Measurements from ENCODE around the gene ELMO1.

ELMO1 gene

DNA sequence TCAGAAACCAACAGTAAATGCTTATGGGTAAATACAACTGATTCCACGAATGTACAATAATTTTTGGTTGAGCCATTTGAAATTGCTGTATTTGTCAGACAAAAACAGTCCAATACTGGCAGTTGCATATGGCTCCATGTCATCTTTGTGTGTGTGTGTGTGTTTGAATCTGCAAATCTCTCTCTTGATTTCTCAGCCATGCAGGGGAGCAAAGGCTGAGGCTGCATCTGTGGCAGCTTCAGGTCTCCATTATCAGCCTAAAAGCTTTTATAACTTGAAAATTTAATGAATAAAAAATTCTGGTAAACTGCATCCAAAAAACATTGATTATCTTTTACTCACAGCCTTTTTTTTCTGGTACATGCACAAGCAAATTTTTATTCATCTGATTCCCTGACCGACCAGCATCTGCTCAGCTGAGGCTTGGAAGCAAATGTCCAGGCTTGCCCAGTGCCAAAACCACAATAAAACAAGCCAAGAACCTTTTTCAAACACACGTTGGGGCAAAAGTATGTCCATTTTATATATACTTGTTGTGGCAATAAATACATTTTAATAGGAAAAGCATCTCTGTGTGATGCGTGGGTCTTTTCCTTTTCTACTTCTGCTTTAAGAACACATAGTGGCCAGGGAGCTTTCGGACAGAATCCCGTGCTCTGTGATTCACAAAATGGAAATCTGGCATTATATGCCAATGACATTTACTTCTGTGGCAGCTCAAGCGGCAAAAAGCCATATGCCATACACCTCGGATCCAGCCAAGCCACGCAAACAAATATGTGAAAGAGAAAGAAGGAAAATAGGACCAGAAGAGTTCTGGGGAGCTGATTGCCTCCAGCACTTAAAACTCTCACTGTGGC lies 448.8 kb downstream of the ELMO1 start:
- Histone ChIP-seq H3K4ac (ENCODE audit: low read depth, low read length) (no peak overlapping the region), H3K9me3 (ENCODE audit: insufficient read depth, low read depth, low read length) (no peaks in the 10 kb centered on the region), H3K4me3 (ENCODE audit: low read depth, low read length) (no peak overlapping the region), H3K4me2 (ENCODE audit: low read length) (no peak overlapping the region), H3K27me3 (ENCODE audit: insufficient read depth, low read length) (no peaks in the 10 kb centered on the region), H3K9ac (ENCODE audit: low read length) (no peak overlapping the region), H3K36me3 (ENCODE audit: control insufficient read depth in 1 of 2, insufficient read depth in 2 of 2, low read length in 2 of 2) (peaks cover 0 to 3% of the 10 kb centered on the region in 2 experiments), H4K8ac (ENCODE audit: low read depth, low read length) (no peak overlapping the region), H2BK12ac (ENCODE audit: low read length) (no peak overlapping the region), H4K91ac (ENCODE audit: low read depth, low read length) (no peak overlapping the region), H3K27ac (ENCODE audit: low read depth, low read length) (no peak overlapping the region), H3K18ac (ENCODE audit: low read length) (no peak overlapping the region), H2BK5ac (ENCODE audit: low read depth, low read length, poor library complexity) (no peak overlapping the region), H3K23ac (ENCODE audit: low read length) (no peak overlapping the region), H4K12ac (ENCODE audit: low read depth, low read length) (no peak overlapping the region), H3K4me1 (ENCODE audit: control insufficient read depth in 1 of 2, insufficient read depth in 2 of 2, low read length in 2 of 2) (no peaks in the 10 kb centered on the region), H2BK120ac (ENCODE audit: insufficient read depth, low read length, poor library complexity) (no peak overlapping the region), H2AFZ (ENCODE audit: insufficient read depth, low read length, poor library complexity) (no peak overlapping the region), H3K14ac (ENCODE audit: low read length) (no peak overlapping the region), H2AK5ac (ENCODE audit: low read length) (no peak overlapping the region), H3K79me2 (ENCODE audit: control insufficient read depth, insufficient read depth, low read length, poor library complexity) (no peaks in the 10 kb centered on the region), H3K79me1 (ENCODE audit: low read length) (no peaks in the 10 kb centered on the region)
- no CpG with 5 or more reads among the region's 9 CpGs for WGBS (ENCODE audit: extremely low coverage, insufficient coverage, insufficient read length)
- no peak for DNase-seq

- Histone ChIP-seq H2BK12ac (ENCODE audit: low read length) (no peak overlapping the region), H3K27me3 (ENCODE audit: insufficient read depth, low read length) (no peaks in the 10 kb centered on the region), H3K36me3 (ENCODE audit: control insufficient read depth in 1 of 2, insufficient read depth in 2 of 2, low read length in 2 of 2) (no peaks in the 10 kb centered on the region), H3K4ac (ENCODE audit: low read depth, low read length) (no peak overlapping the region), H2AK5ac (ENCODE audit: low read length) (no peak overlapping the region), H2AFZ (ENCODE audit: insufficient read depth, low read length, poor library complexity) (no peak overlapping the region), H4K12ac (ENCODE audit: low read depth, low read length) (no peak overlapping the region), H4K8ac (ENCODE audit: low read depth, low read length) (no peak overlapping the region), H3K18ac (ENCODE audit: low read length) (no peak overlapping the region), H2BK120ac (ENCODE audit: insufficient read depth, low read length, poor library complexity) (no peak overlapping the region), H3K4me3 (ENCODE audit: low read depth, low read length) (no peak overlapping the region), H3K9me3 (ENCODE audit: insufficient read depth, low read depth, low read length) (no peaks in the 10 kb centered on the region), H3K27ac (ENCODE audit: low read depth, low read length) (no peak overlapping the region), H3K79me2 (ENCODE audit: control insufficient read depth, insufficient read depth, low read length, poor library complexity) (no peaks in the 10 kb centered on the region), H3K9ac (ENCODE audit: low read length) (no peak overlapping the region), H3K23ac (ENCODE audit: low read length) (no peak overlapping the region), H3K14ac (ENCODE audit: low read length) (no peak overlapping the region), H3K4me1 (ENCODE audit: control insufficient read depth in 1 of 2, insufficient read depth in 2 of 2, low read length in 2 of 2) (peaks cover 0 to 2% of the 10 kb centered on the region in 2 experiments), H2BK5ac (ENCODE audit: low read depth, low read length, poor library complexity) (no peak overlapping the region), H4K91ac (ENCODE audit: low read depth, low read length) (no peak overlapping the region), H3K4me2 (ENCODE audit: low read length) (no peak overlapping the region), H3K79me1 (ENCODE audit: low read length) (no peaks in the 10 kb centered on the region)
- no peak for DNase-seq
- WGBS (ENCODE audit: extremely low coverage, insufficient coverage, insufficient read length), result no CpG with 5 or more reads among the region's 2 CpGs
These were observed 452.9 kb downstream of the ELMO1 start for GRCh38 chr7:36995776-36996175.

GRCh38 chr7:36994456-36995112 lies 454.1 kb downstream of the ELMO1 start:
- H3K4me1 ChIP-seq (ENCODE audit: control insufficient read depth in 1 of 2, insufficient read depth in 2 of 2, low read length in 2 of 2), result peaks cover 0 to 2% of the 10 kb centered on the region in 2 experiments
- no peak overlapping the region for H2AFZ ChIP-seq (ENCODE audit: insufficient read depth, low read length, poor library complexity)
- H3K27ac ChIP-seq (ENCODE audit: low read depth, low read length), result no peak overlapping the region
- no peak overlapping the region for H2AK5ac ChIP-seq (ENCODE audit: low read length)
- H2BK12ac ChIP-seq (ENCODE audit: low read length), result no peak overlapping the region
- H3K18ac ChIP-seq (ENCODE audit: low read length), result no peak overlapping the region
- no peak overlapping the region for H2BK5ac ChIP-seq (ENCODE audit: low read depth, low read length, poor library complexity)
- H3K9me3 ChIP-seq (ENCODE audit: insufficient read depth, low read depth, low read length), result no peaks in the 10 kb centered on the region
- H3K79me2 ChIP-seq (ENCODE audit: control insufficient read depth, insufficient read depth, low read length, poor library complexity), result no peaks in the 10 kb centered on the region
- no peak overlapping the region for H3K4me2 ChIP-seq (ENCODE audit: low read length)
- H3K27me3 ChIP-seq (ENCODE audit: insufficient read depth, low read length), result no peaks in the 10 kb centered on the region
- H3K4ac ChIP-seq (ENCODE audit: low read depth, low read length), result no peak overlapping the region
- H3K79me1 ChIP-seq (ENCODE audit: low read length), result no peaks in the 10 kb centered on the region
- H4K8ac ChIP-seq (ENCODE audit: low read depth, low read length), result no peak overlapping the region
- no peak overlapping the region for H4K91ac ChIP-seq (ENCODE audit: low read depth, low read length)
- no peak overlapping the region for H3K9ac ChIP-seq (ENCODE audit: low read length)
- H4K12ac ChIP-seq (ENCODE audit: low read depth, low read length), result no peak overlapping the region
- H3K4me3 ChIP-seq (ENCODE audit: low read depth, low read length), result no peak overlapping the region
- H2BK120ac ChIP-seq (ENCODE audit: insufficient read depth, low read length, poor library complexity), result no peak overlapping the region
- WGBS (ENCODE audit: extremely low coverage, insufficient coverage, insufficient read length), result no CpG with 5 or more reads among the region's 1 CpG
- H3K36me3 ChIP-seq (ENCODE audit: control insufficient read depth in 1 of 2, insufficient read depth in 2 of 2, low read length in 2 of 2), result no peaks in the 10 kb centered on the region
- peak in 1 of 2 donors; percentile 37 for DNase-seq
- no peak overlapping the region for H3K23ac ChIP-seq (ENCODE audit: low read length)
- H3K14ac ChIP-seq (ENCODE audit: low read length), result no peak overlapping the region

DNA sequence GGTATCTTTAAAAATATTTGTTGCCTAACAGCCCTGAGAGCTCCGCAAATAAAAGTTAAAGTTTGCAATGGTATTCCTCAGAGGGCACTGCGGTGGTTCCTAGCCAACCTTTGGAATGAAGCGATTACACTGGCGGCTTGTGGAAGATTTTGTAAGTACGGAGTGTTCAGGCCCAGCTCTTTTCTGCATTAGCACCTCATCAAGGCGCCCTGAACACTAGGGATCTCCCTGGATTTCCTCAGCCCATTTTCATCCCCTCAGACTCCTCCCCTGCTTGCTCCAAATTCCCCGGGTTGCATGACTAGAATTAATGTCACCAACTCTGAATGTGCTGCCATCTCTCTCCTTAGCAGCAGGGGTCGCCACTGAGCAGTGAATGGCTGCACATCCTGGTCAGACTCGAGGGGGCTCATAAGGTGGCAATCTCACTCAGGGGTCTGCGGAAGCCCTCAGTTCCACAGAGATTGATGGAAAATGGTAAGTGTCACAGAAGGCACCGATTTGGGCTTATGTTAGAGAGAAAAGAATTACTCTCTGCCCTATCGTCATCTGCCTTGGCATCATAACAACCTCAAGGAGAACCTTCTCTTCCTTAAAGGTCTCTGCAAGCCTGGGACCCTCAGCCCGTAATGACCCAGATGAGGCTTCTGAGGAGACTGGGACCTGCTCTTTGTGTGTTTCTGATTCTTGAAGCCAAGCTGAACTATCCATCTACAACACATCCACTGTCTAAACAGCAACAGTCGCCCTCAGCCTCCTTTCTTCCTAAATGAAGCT lies 461.5 kb downstream of the ELMO1 start:
- no peak overlapping the region for H3K23ac ChIP-seq (ENCODE audit: low read length)
- no peak overlapping the region for H3K18ac ChIP-seq (ENCODE audit: low read length)
- H3K27ac ChIP-seq (ENCODE audit: low read depth, low read length), result no peak overlapping the region
- no peak overlapping the region for H4K91ac ChIP-seq (ENCODE audit: low read depth, low read length)
- WGBS (ENCODE audit: extremely low coverage, insufficient coverage, insufficient read length), result no CpG with 5 or more reads among the region's 14 CpGs
- H4K12ac ChIP-seq (ENCODE audit: low read depth, low read length), result no peak overlapping the region
- no peak overlapping the region for H3K4me2 ChIP-seq (ENCODE audit: low read length)
- H3K4me3 ChIP-seq (ENCODE audit: low read depth, low read length), result no peak overlapping the region
- no peaks in the 10 kb centered on the region for H3K27me3 ChIP-seq (ENCODE audit: insufficient read depth, low read length)
- no peak overlapping the region for H2BK120ac ChIP-seq (ENCODE audit: insufficient read depth, low read length, poor library complexity)
- no peaks in the 10 kb centered on the region for H3K79me1 ChIP-seq (ENCODE audit: low read length)
- H2BK12ac ChIP-seq (ENCODE audit: low read length), result no peak overlapping the region
- no peaks in the 10 kb centered on the region for H3K4me1 ChIP-seq (ENCODE audit: control insufficient read depth in 1 of 2, insufficient read depth in 2 of 2, low read length in 2 of 2)
- no peak overlapping the region for H4K8ac ChIP-seq (ENCODE audit: low read depth, low read length)
- H3K14ac ChIP-seq (ENCODE audit: low read length), result no peak overlapping the region
- no peak overlapping the region for H3K4ac ChIP-seq (ENCODE audit: low read depth, low read length)
- no peak overlapping the region for H3K9ac ChIP-seq (ENCODE audit: low read length)
- no peak overlapping the region for H2AK5ac ChIP-seq (ENCODE audit: low read length)
- H3K79me2 ChIP-seq (ENCODE audit: control insufficient read depth, insufficient read depth, low read length, poor library complexity), result no peaks in the 10 kb centered on the region
- H3K36me3 ChIP-seq (ENCODE audit: control insufficient read depth in 1 of 2, insufficient read depth in 2 of 2, low read length in 2 of 2), result no peaks in the 10 kb centered on the region
- H3K9me3 ChIP-seq (ENCODE audit: insufficient read depth, low read depth, low read length), result no peaks in the 10 kb centered on the region
- DNase-seq, result peak; percentile 38 to 77
- H2BK5ac ChIP-seq (ENCODE audit: low read depth, low read length, poor library complexity), result no peak overlapping the region
- H2AFZ ChIP-seq (ENCODE audit: insufficient read depth, low read length, poor library complexity), result no peak overlapping the region

All from trophoblast cell (in vitro differentiated cells and primary cell).